PC-3 (cell line): ENCODE data around the gene PORCN. TPM values are rescaled to one million over a fixed set of nuclear protein-coding genes. Genes with fewer than 3 reads are reported as not detected.

Source experiments
- ATAC-seq: fragments of 200-7000 bp; cut with Tn5 transposase; 2 replicates; pipeline ENCODE4 v1.9.1; 2020; ENCODE audit warnings: mild to moderate bottlenecking, moderate library complexity
- BruUV-seq: library from RNA; stranded (reverse); fragments of 400-500 nt; replicated peaks from 2 replicates; lab custom pipeline; 2021; lab: Mats Ljungman, UMichigan
- CTCF ChIA-PET: fragments of 300-600 bp; sonication (Branson Sonifier 250); formaldehyde crosslinking; loops from one replicate; lab custom pipeline; 2022; ENCODE audit warnings: antibody characterized with exemption; lab: Charles Lee
- POLR2A ChIA-PET: fragments of 300-600 bp; sonication (Branson Sonifier 250); formaldehyde crosslinking; loops from one replicate; lab custom pipeline; 2022; ENCODE audit warnings: antibody characterized with exemption; ENCODE audit not compliant: unreplicated experiment; lab: Charles Lee
- DNase-seq: peaks from one replicate; pipeline ENCODE4 v3.0.0-alpha.2; 2015
- H2AFZ ChIP-seq: fragments of 300-600 bp; sonication (generic); 2 replicates; pipeline ENCODE4 v1.6.0; 2016; ENCODE audit warnings: antibody characterized with exemption, low read length
- H3F3A ChIP-seq: fragments of 300-600 bp; sonication (generic); one replicate; pipeline ENCODE4 v1.6.0; 2017; ENCODE audit warnings: antibody characterized with exemption, low read length, control low read depth, mild to moderate bottlenecking; ENCODE audit not compliant: unreplicated experiment
- H3K27ac ChIP-seq: fragments of 300-600 bp; sonication (generic); 2 replicates; pipeline ENCODE4 v1.5.1; 2016; ENCODE audit warnings: mild to moderate bottlenecking, low read length
- H3K27me3 ChIP-seq: fragments of 300-600 bp; sonication (generic); 2 replicates; pipeline ENCODE4 v1.6.1; 2016; ENCODE audit warnings: low read length, mixed read lengths
- H3K36me3 ChIP-seq: fragments of 300-600 bp; sonication (generic); 2 replicates; pipeline ENCODE4 v1.6.1; 2016; ENCODE audit warnings: low read depth, mixed run types, low read length, mixed read lengths
- H3K4me1 ChIP-seq: fragments of 300-600 bp; sonication (generic); 2 replicates; pipeline ENCODE4 v1.5.1; 2016; ENCODE audit warnings: low read length; ENCODE audit not compliant: insufficient read depth
- H3K4me2 ChIP-seq: fragments of 300-600 bp; sonication (generic); 2 replicates; pipeline ENCODE4 v1.6.0; 2016; ENCODE audit warnings: low read length
- H3K4me3 ChIP-seq: fragments of 300-600 bp; sonication (generic); 2 replicates; pipeline ENCODE4 v1.5.1; 2016; ENCODE audit warnings: mild to moderate bottlenecking, low read length, mixed read lengths
- H3K79me2 ChIP-seq: fragments of 300-600 bp; sonication (generic); 2 replicates; pipeline ENCODE4 v1.6.1; 2017; ENCODE audit warnings: low read length, mixed read lengths
- H3K9ac ChIP-seq: fragments of 300-600 bp; sonication (generic); 2 replicates; pipeline ENCODE4 v1.6.0; 2016; ENCODE audit warnings: mild to moderate bottlenecking, low read length
- H3K9me2 ChIP-seq: fragments of 300-600 bp; sonication (generic); replicated peaks from 2 replicates; pipeline ENCODE4 v1.6.1; 2016; ENCODE audit warnings: mixed run types, low read length, mixed read lengths
- H3K9me3 ChIP-seq: fragments of 300-600 bp; sonication (generic); 2 replicates; pipeline ENCODE4 v1.6.1; 2016; ENCODE audit warnings: low read length, mixed read lengths
- H4K20me1 ChIP-seq: fragments of 300-600 bp; sonication (generic); 2 replicates; pipeline ENCODE4 v1.6.1; 2016; ENCODE audit warnings: low read length, mixed read lengths
- EZH2 ChIP-seq: fragments of 300-600 bp; sonication (generic); IDR thresholded peaks from one replicate; pipeline ENCODE4 v1.6.1; 2017; ENCODE audit warnings: antibody characterized with exemption, mild to moderate bottlenecking, low read length; ENCODE audit not compliant: unreplicated experiment
- EZH2phosphoT487 ChIP-seq: fragments of 300-600 bp; sonication (generic); IDR thresholded peaks from 2 replicates; pipeline ENCODE4 v1.6.1; 2018; ENCODE audit warnings: mild to moderate bottlenecking, antibody characterized with exemption, low read length, borderline replicate concordance
- intact Hi-C: fragments of 100-400 bp; cut with micrococcal nuclease; formaldehyde crosslinking; loops from 2 replicates; pipeline ENCODE4 v1.9.0; 2023
- total RNA-seq: library from RNA; depleted of rRNA; stranded (reverse); fragments of >200 nt; gene quantifications from 2 replicates; pipeline ENCODE4 v1.2.3, GENCODE V29; 2014
- TF ChIP-seq, protein P1 (sequence below): fragments of 300-600 bp; sonication (generic); conservative IDR thresholded peaks from 2 replicates; pipeline ENCODE4 v1.5.1; 2017; ENCODE audit warnings: antibody characterized with exemption, low read depth, mild to moderate bottlenecking, low read length

Gene PORCN
- total RNA-seq, 1 experiment from 2014 or later = 38.9 TPM

DNA sequence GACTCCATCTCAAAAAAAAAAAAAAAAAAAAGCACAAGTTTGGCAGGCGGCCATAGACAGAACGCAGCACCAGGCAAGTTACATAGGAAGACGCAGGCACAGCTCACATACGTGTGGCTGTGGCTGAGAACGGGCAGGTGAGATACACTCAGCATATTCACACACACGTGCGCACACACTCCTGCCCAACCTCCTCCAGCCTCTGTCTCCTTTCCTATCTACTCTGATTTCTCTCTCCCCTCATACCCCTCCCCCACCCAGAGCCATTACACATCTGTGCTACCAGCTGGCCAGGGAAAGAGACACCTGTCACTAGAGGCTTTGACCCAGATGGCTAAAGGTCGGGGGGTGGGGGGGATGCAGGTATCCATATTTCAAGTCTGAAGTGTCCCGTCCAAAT lies 36.6 kb upstream of the PORCN start:
- no peak for ATAC-seq
- no peak overlapping the region for H3K9ac ChIP-seq
- H3F3A ChIP-seq = no peaks in the 10 kb centered on the region
- H2AFZ ChIP-seq = no peak overlapping the region
- BruUV-seq = no TSS peak
- CTCF ChIA-PET = no interaction called here
- no peaks in the 10 kb centered on the region for H3K36me3 ChIP-seq
- POLR2A ChIA-PET = no interaction called here
- no peaks in the 10 kb centered on the region for H3K9me2 ChIP-seq
- no peak overlapping the region for H3K27ac ChIP-seq
- H4K20me1 ChIP-seq = 0 out of 2 replicates have a peak, but pooled peaks cover 3% of the 10 kb centered on the region
- TF ChIP-seq EZH2 = no peak
- no peak for TF ChIP-seq EZH2phosphoT487
- TF ChIP-seq, protein P1, sequence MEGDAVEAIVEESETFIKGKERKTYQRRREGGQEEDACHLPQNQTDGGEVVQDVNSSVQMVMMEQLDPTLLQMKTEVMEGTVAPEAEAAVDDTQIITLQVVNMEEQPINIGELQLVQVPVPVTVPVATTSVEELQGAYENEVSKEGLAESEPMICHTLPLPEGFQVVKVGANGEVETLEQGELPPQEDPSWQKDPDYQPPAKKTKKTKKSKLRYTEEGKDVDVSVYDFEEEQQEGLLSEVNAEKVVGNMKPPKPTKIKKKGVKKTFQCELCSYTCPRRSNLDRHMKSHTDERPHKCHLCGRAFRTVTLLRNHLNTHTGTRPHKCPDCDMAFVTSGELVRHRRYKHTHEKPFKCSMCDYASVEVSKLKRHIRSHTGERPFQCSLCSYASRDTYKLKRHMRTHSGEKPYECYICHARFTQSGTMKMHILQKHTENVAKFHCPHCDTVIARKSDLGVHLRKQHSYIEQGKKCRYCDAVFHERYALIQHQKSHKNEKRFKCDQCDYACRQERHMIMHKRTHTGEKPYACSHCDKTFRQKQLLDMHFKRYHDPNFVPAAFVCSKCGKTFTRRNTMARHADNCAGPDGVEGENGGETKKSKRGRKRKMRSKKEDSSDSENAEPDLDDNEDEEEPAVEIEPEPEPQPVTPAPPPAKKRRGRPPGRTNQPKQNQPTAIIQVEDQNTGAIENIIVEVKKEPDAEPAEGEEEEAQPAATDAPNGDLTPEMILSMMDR = no peak
- no peak overlapping the region for H3K4me3 ChIP-seq
- no peak for DNase-seq
- H3K79me2 ChIP-seq = peaks cover 27% of the 10 kb centered on the region
- no peaks in the 10 kb centered on the region for H3K27me3 ChIP-seq
- no peaks in the 10 kb centered on the region for H3K9me3 ChIP-seq
- H3K4me2 ChIP-seq = no peak overlapping the region
- peaks cover 12% of the 10 kb centered on the region for H3K4me1 ChIP-seq
- intact Hi-C loops = no loop called here

DNA sequence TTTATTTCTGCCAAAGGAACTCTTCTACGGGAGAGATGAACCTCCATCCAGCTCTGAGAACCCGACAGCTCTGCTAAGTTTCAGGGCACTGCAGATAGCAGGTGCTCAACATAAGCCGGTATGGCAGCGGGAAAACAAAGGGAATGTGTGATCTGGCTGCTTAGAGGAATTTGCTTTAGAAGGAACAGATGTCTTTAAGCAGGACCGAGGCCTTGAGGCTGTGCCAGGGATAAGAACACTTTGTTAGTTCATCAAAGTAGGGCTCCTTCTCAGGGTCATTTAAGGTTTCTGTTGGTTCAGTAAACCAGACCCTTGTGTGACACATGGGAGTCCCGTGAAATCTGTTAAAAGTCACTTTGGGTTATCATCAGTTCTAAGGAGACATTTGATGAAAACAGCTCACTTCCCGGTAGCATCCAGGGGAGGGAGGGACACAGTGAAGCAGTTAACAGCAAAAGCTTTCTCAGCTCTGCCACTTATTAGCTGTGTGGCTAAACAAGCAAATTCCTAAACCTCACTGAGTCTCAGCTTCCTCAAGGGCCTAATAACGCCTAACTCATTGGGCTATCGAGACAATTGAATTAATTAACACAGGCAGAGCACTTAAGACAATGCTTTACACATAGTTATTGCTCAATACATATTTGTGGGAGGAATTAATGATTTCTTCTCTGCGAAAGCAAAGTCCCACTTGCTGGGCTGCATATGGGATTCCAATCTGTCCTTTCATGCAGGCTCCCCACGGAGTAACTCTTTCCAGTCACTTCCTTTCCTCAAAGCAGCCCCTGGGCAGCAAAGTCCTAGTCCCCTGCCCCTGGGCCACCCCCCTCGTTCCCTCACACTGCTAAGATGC lies 35.7 kb upstream of the PORCN start:
- peaks cover 19% of the 10 kb centered on the region for H3K4me1 ChIP-seq
- peaks cover 10% of the 10 kb centered on the region; the same call in 1 of the 2 replicates for H4K20me1 ChIP-seq
- no peaks in the 10 kb centered on the region for H3K9me3 ChIP-seq
- H3K27ac ChIP-seq = no peak overlapping the region
- H3K4me3 ChIP-seq = no peak overlapping the region
- intact Hi-C loops = no loop called here
- ATAC-seq = no peak
- ChIA-PET CTCF (no interaction called here), POLR2A (no interaction called here)
- no peaks in the 10 kb centered on the region; the same call in 1 of the 2 replicates for H3K36me3 ChIP-seq
- H3K79me2 ChIP-seq = peaks cover 36% of the 10 kb centered on the region
- TF ChIP-seq EZH2 (no peak), EZH2phosphoT487 (no peak)
- TF ChIP-seq, protein P1 = no peak
- BruUV-seq = no TSS peak
- H2AFZ ChIP-seq = no peak overlapping the region
- H3K9ac ChIP-seq = no peak overlapping the region
- no peak for DNase-seq
- no peaks in the 10 kb centered on the region for H3K27me3 ChIP-seq
- no peaks in the 10 kb centered on the region for H3K9me2 ChIP-seq
- no peaks in the 10 kb centered on the region for H3F3A ChIP-seq
- no peak overlapping the region for H3K4me2 ChIP-seq

DNA sequence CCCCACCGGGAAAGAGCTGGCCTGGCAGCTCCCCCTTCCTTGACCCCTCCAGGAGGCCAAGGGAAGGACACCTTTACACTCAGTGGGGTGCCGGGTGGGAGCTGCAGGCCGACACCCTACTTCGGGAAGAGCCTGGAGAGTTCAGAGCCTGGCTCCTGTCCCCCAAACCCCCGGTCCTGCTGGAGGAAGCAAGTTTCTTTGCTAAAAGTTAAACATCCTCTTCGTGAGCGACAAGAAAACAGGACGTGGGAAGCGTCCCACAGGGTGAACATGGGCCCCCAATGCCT lies 35.1 kb upstream of the PORCN start:
- Histone ChIP-seq H3K79me2 (peaks cover 41% of the 10 kb centered on the region), H3K27me3 (no peaks in the 10 kb centered on the region), H2AFZ (no peak overlapping the region), H3K9me2 (no peaks in the 10 kb centered on the region), H3K4me2 (no peak overlapping the region), H3K9me3 (no peaks in the 10 kb centered on the region), H3K27ac (no peak overlapping the region), H3K36me3 (no peaks in the 10 kb centered on the region; the same call in 1 of the 2 replicates), H3K4me3 (no peak overlapping the region), H3F3A (no peaks in the 10 kb centered on the region), H3K9ac (no peak overlapping the region), H4K20me1 (peaks cover 10% of the 10 kb centered on the region; the same call in 1 of the 2 replicates), H3K4me1 (peaks cover 19% of the 10 kb centered on the region)
- no peak for TF ChIP-seq EZH2
- TF ChIP-seq EZH2phosphoT487 = no peak
- TF ChIP-seq, protein P1 = no peak
- ChIA-PET POLR2A (no interaction called here), CTCF (interaction anchor here (0.7 kb wide), 1 partner anchor 8 kb away, joined by 4 read pairs; no protein-coding TSS in a partner anchor)
- intact Hi-C loops = no loop called here
- DNase-seq = no peak
- no TSS peak for BruUV-seq
- ATAC-seq = no peak
